ENCODE measurements around the gene SF3B2. TPM values are rescaled to one million over a fixed set of nuclear protein-coding genes. Genes with fewer than 3 reads are reported as not detected.

Gene SF3B2
- total and polyA plus RNA-seq, 9 of the 15 experiments (the other 6 are each of a cell fraction or from before 2014, with no cell fraction given): 58.3 to 248 (median 157) TPM

DNA sequence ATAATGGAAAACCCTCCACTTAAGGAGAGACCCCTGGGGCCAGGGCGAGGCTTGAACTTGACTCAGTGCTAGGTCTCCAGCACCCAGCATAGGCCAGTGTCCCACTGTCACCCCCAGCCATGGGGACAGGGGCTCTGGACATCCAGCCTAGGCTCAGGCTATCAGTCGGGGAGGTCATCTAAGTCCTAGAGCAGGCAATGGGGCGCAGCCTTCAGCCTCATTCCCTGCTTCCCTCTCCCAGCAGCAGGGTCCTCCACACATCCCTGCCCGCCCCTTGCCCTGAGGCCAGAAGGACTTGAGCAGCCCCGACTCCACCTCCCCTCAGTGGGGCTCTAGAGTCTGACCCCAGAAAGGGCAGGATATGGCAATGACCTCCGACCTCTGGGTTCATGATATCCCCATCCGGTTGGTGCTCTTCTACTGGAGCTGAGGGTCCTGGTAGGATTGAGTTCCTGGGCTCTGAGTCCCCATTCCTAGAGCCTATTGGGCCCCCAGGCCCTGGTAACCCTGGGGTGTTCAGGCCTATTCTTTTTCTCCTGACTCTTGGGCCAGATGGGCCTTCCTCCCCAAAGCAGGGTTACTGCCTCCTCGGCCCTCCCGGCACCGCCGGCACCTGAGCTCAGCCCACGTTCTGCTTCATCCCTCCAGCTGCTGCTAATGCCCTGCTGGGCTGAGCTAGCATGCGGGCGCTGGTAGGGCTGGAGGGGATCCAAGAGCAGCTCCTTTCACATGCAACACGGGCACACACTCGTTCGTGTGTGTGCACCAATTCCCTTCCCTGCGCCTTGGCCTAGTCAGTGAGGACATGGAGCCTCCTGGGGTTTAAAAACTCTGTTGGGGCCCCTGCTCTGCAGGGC, 36.0 kb upstream of the SF3B2 start (continued):
- TF ChIP-seq RREB1 (CRISPR knock-in tag; IDR thresholded peaks at IDR 0.05) (no peak), ETV6 (IDR thresholded peaks at IDR 0.05; ENCODE audit: borderline replicate concordance in 1 of 2, low read depth in 2 of 2, low read length in 1 of 2) (no peak), ETV6 (CRISPR knock-in tag; IDR thresholded peaks at IDR 0.05; ENCODE audit: borderline replicate concordance) (no peak), GABPA (tag; conservative IDR thresholded peaks at IDR 0.05; ENCODE audit: low read depth) (no peak), SRF (CRISPR knock-in tag; IDR thresholded peaks at IDR 0.05) (no peak), SREBF1 (IDR thresholded peaks at IDR 0.05; ENCODE audit: borderline replicate concordance, low read depth, low read length) (no peak), BACH1 (tag; IDR thresholded peaks at IDR 0.05) (no peak), NRF1 (conservative IDR thresholded peaks at IDR 0.05 in 1 of 2, IDR thresholded peaks at IDR 0.05 in 1 of 2) (no peak), NR2C1 (IDR thresholded peaks at IDR 0.05) (peak; percentile 55; the same call in 1 of the 2 replicates), NR2C1 (tag; IDR thresholded peaks at IDR 0.05) (peak; percentile 63), STAT5A (IDR thresholded peaks at IDR 0.05; ENCODE audit: borderline replicate concordance, low read length) (no peak)

Measured in K562 (cell line).